Body of pancreas (tissue), 4 donors: Measurements from ENCODE around the gene LAMA2. TPM values are rescaled to one million over a fixed set of nuclear protein-coding genes. Genes with fewer than 3 reads are reported as not detected.

Experiments
- ATAC-seq: fragments of 150-250 bp; one replicate; pipeline ENCODE4 v1.9.1; 2016
- DNase-seq, 4 donors: peaks; one replicate each; pipeline ENCODE4 v3.0.0-alpha.2; 2019
- H3K27ac ChIP-seq, 4 donors: fragments of 200-600 bp; sonication (generic); 1 replicate in 3 of 4; 2 replicates in 1 of 4; pipeline versions ENCODE4 v1.5.1 to v1.6.1; 2016 to 2019; ENCODE audit warnings: mild to moderate bottlenecking in 1 of 4, mixed read lengths in 1 of 4, moderate library complexity in 1 of 4
- H3K27me3 ChIP-seq, 2 donors: fragments of 200-600 bp; sonication (generic); one replicate each; pipeline ENCODE4 v1.6.0; 2016; ENCODE audit warnings: mild to moderate bottlenecking in 1 of 2
- H3K36me3 ChIP-seq, 2 donors: fragments of 200-600 bp; sonication (generic); replicated peaks in 1 of 2; 2 replicates each; pipeline ENCODE4 v1.5.1; 2016; ENCODE audit warnings: low read depth in 2 of 2; ENCODE audit not compliant: insufficient read depth in 1 of 2
- H3K4me1 ChIP-seq: fragments of 200-600 bp; sonication (generic); one replicate; pipeline ENCODE4 v1.6.0; 2016
- H3K4me3 ChIP-seq, 2 donors: fragments of 200-600 bp; sonication (generic); 1 replicate in 1 of 2; 2 replicates in 1 of 2; pipeline ENCODE4 v1.5.1; 2016 to 2019
- H3K9me3 ChIP-seq, 3 donors: fragments of 200-600 bp; sonication (generic); 1 replicate in 2 of 3; 2 replicates in 1 of 3; pipeline ENCODE4 v1.5.1; 2016
- CTCF ChIP-seq, 7 experiments: fragments of 450-650 bp in 4 of 7; fragments of 200-600 bp in 3 of 7; sonication (generic) in 3 of 7; IDR thresholded peaks; one replicate each; pipeline ENCODE4 v1.5.1; 2016 to 2019; ENCODE audit warnings: antibody characterized with exemption in 7 of 7
- POLR2A ChIP-seq, 3 donors: fragments of 450-650 bp; IDR thresholded peaks; one replicate each; pipeline ENCODE4 v1.6.1; 2016; ENCODE audit warnings: antibody characterized with exemption in 3 of 3, mild to moderate bottlenecking in 2 of 3
- WGBS, 2 donors: methylation state at CpG; one replicate each; pipeline ENCODE4 v1.1.5; 2017; 5-methylcytosine and 5-hydroxymethylcytosine counted together
- intact Hi-C: fragments of 100-400 bp; cut with DNase I; formaldehyde crosslinking; loops from one replicate; pipeline ENCODE4 v1.15.1; 2023
- total RNA-seq, 2 donors: library from RNA; depleted of rRNA; stranded (reverse); fragments of >200 nt; gene quantifications; one replicate each; pipeline ENCODE4 v1.1.0, GENCODE V29; 2016

Gene LAMA2
- total RNA-seq, 2 donors from 2014 or later = 43.3 to 54.7 TPM

GRCh38 chr6:128892079-128892478, 9.1 kb downstream of the LAMA2 start:
- Histone ChIP-seq H3K9me3 (no peaks in the 10 kb centered on the region), H3K36me3 (no peaks in the 10 kb centered on the region), H3K27ac (no peak overlapping the region), H3K4me3 (no peak overlapping the region), H3K4me1 (no peaks in the 10 kb centered on the region), H3K27me3 (no peaks in the 10 kb centered on the region)
- intact Hi-C loops = no loop called here
- DNase-seq (no peak), ATAC-seq (no peak)
- TF ChIP-seq POLR2A (IDR thresholded peaks at IDR 0.05) (no peak), CTCF (IDR thresholded peaks at IDR 0.05) (no peak)
- whole genome bisulfite sequencing, 2 donors = 11 to 14% methylated on average over 2 of the region's 2 CpGs

- no peaks in the 10 kb centered on the region for H3K27me3 ChIP-seq
- intact Hi-C loops = no loop called here
Measured at GRCh38 chr6:128899341-128900050, 16.6 kb downstream of the LAMA2 start.

GRCh38 chr6:128903715-128904114, 20.8 kb downstream of the LAMA2 start:
- no peaks in the 10 kb centered on the region for H3K27me3 ChIP-seq
- intact Hi-C loops = no loop called here
- no peak overlapping the region for H3K27ac ChIP-seq
- ATAC-seq (no peak), DNase-seq (no peak)
- TF ChIP-seq CTCF (IDR thresholded peaks at IDR 0.05) (no peak), POLR2A (IDR thresholded peaks at IDR 0.05) (no peak)
- 70 to 74% methylated on average over 5 of the region's 5 CpGs for WGBS, 2 donors
- H3K9me3 ChIP-seq = no peaks in the 10 kb centered on the region
- H3K36me3 ChIP-seq = no peaks in the 10 kb centered on the region
- no peaks in the 10 kb centered on the region for H3K4me1 ChIP-seq
- no peak overlapping the region for H3K4me3 ChIP-seq

More at GRCh38 chr6:128899341-128900050, 16.6 kb downstream of the LAMA2 start:
- no peak overlapping the region for H3K4me3 ChIP-seq
- no peaks in the 10 kb centered on the region for H3K4me1 ChIP-seq
- no peaks in the 10 kb centered on the region for H3K9me3 ChIP-seq
- no peak overlapping the region for H3K27ac ChIP-seq
- no peak for DNase-seq
- no peak for TF ChIP-seq POLR2A (IDR thresholded peaks at IDR 0.05)
- no peak for TF ChIP-seq CTCF (IDR thresholded peaks at IDR 0.05)
- no peaks in the 10 kb centered on the region for H3K36me3 ChIP-seq
- ATAC-seq = no peak

GRCh38 chr6:128914051-128914450, 31.1 kb downstream of the LAMA2 start:
- no peaks in the 10 kb centered on the region for H3K27me3 ChIP-seq
- no peak for TF ChIP-seq POLR2A (IDR thresholded peaks at IDR 0.05)
- no peak for TF ChIP-seq CTCF (IDR thresholded peaks at IDR 0.05)
- WGBS, 2 donors = 68 to 78% methylated on average over 2 of the region's 2 CpGs
- no peaks in the 10 kb centered on the region for H3K36me3 ChIP-seq
- no peaks in the 10 kb centered on the region for H3K4me1 ChIP-seq
- no peak overlapping the region for H3K27ac ChIP-seq
- ATAC-seq = no peak
- intact Hi-C loops = no loop called here
- no peak overlapping the region for H3K4me3 ChIP-seq
- no peaks in the 10 kb centered on the region for H3K9me3 ChIP-seq
- no peak for DNase-seq

GRCh38 chr6:128918886-128919285, 35.9 kb downstream of the LAMA2 start:
- ATAC-seq (no peak), DNase-seq (no peak)
- no peaks in the 10 kb centered on the region for H3K4me1 ChIP-seq
- 69 to 81% methylated on average over 2 of the region's 2 CpGs for WGBS, 2 donors
- no peak overlapping the region for H3K4me3 ChIP-seq
- H3K9me3 ChIP-seq = no peaks in the 10 kb centered on the region
- H3K36me3 ChIP-seq = no peaks in the 10 kb centered on the region
- H3K27ac ChIP-seq = no peak overlapping the region
- no peaks in the 10 kb centered on the region for H3K27me3 ChIP-seq
- intact Hi-C loops = no loop called here
- no peak for TF ChIP-seq CTCF (IDR thresholded peaks at IDR 0.05)
- no peak for TF ChIP-seq POLR2A (IDR thresholded peaks at IDR 0.05)
